ENCODE data around the gene HSPB6.

Gene HSPB6

DNA sequence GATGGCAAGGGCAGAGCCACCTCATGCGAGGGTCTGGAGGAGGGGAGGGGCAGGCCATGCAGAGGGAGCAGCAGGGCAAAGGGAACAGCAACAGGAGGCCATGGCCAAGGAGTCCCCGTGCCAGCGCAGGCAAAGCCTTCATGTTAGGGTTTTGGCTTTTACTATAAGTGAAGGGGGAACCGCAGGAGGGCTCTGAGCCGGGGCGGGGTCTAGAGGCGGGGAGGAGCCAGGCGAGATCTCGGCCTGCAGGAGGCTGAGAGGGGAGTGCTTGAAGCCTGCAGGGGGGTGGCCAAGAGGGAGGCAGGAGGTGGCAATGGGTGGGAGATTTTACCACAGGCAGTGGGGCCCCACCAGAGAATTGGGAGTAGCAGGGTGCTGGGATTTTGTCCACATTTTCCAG, 24.8 kb upstream of the HSPB6 start:
- TF ChIP-seq, protein P1, sequence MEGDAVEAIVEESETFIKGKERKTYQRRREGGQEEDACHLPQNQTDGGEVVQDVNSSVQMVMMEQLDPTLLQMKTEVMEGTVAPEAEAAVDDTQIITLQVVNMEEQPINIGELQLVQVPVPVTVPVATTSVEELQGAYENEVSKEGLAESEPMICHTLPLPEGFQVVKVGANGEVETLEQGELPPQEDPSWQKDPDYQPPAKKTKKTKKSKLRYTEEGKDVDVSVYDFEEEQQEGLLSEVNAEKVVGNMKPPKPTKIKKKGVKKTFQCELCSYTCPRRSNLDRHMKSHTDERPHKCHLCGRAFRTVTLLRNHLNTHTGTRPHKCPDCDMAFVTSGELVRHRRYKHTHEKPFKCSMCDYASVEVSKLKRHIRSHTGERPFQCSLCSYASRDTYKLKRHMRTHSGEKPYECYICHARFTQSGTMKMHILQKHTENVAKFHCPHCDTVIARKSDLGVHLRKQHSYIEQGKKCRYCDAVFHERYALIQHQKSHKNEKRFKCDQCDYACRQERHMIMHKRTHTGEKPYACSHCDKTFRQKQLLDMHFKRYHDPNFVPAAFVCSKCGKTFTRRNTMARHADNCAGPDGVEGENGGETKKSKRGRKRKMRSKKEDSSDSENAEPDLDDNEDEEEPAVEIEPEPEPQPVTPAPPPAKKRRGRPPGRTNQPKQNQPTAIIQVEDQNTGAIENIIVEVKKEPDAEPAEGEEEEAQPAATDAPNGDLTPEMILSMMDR (IDR thresholded peaks at IDR 0.05; ENCODE audit: insufficient read depth, low read length, missing control alignments) = no peak
- CTCF ChIA-PET = no interaction called here
- DNase-seq (ENCODE audit: low read depth, low spot score) = no peak
- no peak overlapping the region for H3K4me3 ChIP-seq (ENCODE audit: low read depth, low read length)
- POLR2A ChIA-PET = no interaction called here

DNA sequence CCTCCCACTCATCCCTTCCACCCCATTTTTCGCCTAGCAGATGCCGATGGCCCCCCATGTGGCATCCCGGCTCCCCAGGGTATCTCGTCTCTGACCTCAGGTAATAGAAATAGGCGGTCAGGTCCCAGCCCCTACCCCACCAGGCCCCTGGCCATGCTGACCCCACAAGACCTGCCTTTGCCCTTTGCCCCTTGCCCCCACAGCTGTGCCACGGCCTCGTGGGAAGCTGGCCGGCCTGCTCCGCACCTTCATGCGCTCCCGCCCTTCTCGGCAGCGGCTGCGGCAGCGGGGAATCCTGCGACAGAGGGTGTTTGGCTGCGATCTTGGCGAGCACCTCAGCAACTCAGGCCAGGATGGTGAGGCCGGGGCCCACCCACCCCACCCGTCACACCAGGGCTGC, 23.9 kb upstream of the HSPB6 start:
- ChIA-PET POLR2A (no interaction called here), CTCF (no interaction called here)
- TF ChIP-seq, protein P1 (IDR thresholded peaks at IDR 0.05; ENCODE audit: insufficient read depth, low read length, missing control alignments) = no peak
- no peak for DNase-seq (ENCODE audit: low read depth, low spot score)
- no peak overlapping the region for H3K4me3 ChIP-seq (ENCODE audit: low read depth, low read length)

DNA sequence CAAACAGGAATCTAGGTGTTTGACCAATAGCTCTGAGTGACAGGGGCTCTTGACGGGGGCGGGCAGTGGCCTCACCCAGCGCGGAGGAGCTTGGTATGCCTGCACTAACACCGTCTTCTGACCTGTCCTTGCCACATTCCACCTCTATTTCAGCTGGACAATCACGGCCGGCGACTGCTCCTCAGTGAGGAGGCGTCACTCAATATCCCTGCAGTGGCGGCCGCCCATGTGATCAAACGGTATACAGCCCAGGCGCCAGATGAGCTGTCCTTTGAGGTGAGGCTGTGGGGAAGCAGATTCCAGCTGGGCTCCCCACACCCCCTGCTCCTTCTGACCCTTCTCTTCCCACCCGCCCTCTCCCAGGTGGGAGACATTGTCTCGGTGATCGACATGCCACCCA, 23.2 kb upstream of the HSPB6 start:
- no peak for DNase-seq (ENCODE audit: low read depth, low spot score)
- ChIA-PET POLR2A (interaction anchor here (1.1 kb wide), 1 partner anchor 78 kb away, joined by 3 read pairs; no protein-coding TSS in a partner anchor), CTCF (no interaction called here)
- no peak overlapping the region for H3K4me3 ChIP-seq (ENCODE audit: low read depth, low read length)
- TF ChIP-seq, protein P1 (IDR thresholded peaks at IDR 0.05; ENCODE audit: insufficient read depth, low read length, missing control alignments) = no peak

DNA sequence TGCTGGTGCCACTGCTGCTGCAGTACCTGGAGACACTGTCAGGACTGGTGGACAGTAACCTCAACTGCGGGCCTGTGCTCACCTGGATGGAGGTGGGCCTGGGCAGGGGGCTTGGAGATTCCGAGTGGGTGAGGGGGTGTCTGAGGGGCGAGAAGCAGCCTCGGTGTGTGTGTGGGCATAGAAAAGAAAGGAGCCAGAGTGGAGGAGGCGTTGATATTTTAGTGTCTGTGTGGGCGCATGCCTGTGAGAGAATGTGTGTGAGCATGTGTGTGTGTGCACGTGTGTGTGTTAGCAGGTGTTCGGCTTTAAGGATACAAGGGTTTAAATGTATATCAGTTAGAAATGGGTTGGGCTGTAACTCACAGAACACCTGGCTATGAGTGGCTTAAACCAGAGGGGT, 22.2 kb upstream of the HSPB6 start:
- H3K4me3 ChIP-seq (ENCODE audit: low read depth, low read length) = no peak overlapping the region
- POLR2A ChIA-PET = interaction anchor here (0.7 to 1.1 kb wide), 2 partner anchors 18 to 77 kb away, joined by 3 to 4 read pairs; no protein-coding TSS in a partner anchor
- CTCF ChIA-PET = no interaction called here
- TF ChIP-seq, protein P1 (IDR thresholded peaks at IDR 0.05; ENCODE audit: insufficient read depth, low read length, missing control alignments) = no peak
- DNase-seq (ENCODE audit: low read depth, low spot score) = no peak

DNA sequence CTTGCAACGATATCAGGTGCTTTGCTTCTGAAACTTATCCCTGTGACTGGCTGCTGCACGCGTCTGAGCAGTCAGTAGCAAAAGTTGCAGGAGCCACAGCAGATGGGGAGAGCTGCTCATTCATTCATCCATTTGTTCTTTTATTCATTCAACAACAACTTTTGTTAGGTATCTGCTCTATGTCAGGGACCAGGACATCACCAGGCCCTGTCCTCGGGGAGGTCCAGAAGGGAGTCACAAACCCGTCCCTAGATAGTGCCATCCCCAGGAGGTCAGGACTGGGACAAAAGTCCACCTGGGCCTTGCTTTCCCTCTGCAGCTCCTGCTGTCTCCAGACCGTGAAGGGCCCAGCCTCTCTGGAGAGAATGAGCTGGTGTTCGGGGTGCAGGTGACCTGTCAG, 21.1 kb upstream of the HSPB6 start:
- CTCF ChIA-PET = no interaction called here
- TF ChIP-seq, protein P1 (IDR thresholded peaks at IDR 0.05; ENCODE audit: insufficient read depth, low read length, missing control alignments) = no peak
- DNase-seq (ENCODE audit: low read depth, low spot score) = no peak
- H3K4me3 ChIP-seq (ENCODE audit: low read depth, low read length) = no peak overlapping the region
- POLR2A ChIA-PET = no interaction called here

DNA sequence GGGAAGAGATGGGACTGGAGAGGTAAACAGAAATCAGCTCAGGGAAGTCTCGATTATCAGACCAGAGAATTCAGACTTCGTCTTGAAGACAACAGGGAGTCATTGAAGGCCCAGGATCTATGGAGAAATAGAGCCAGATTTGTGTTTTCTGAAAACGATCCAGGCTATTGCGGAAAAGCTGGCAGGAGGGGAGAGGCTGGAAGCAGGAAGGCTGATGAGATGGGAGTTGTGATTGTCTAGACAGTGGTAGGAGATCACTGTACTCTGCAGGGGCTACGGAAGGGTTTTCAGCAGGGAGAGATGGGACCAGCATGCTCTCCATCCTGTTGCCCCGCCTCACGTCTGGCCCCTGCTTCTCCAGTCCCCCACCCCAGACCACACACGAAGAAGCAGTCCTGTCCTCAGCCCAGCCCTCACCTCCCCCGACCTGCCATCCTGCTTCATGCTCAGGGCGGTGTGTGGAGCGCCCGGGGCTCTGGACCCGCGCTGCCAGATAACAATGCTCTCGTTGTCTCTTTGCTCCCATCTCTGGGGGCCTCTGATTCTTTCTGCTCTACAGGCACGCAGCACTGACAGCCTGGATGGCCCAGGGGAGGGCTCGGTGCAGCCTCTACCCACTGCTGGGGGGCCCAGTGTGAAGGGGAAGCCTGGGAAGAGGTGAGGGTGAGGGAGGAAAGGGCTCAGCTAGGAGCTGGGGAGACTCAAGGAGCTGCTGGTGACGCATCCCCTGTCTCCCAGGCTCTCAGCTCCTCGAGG, 20.4 kb upstream of the HSPB6 start:
- no peak overlapping the region; the same call in 1 of the 2 replicates for H3K4me3 ChIP-seq (ENCODE audit: low read depth, low read length)
- no peak for DNase-seq (ENCODE audit: low read depth, low spot score)
- POLR2A ChIA-PET = no interaction called here
- TF ChIP-seq, protein P1 (IDR thresholded peaks at IDR 0.05; ENCODE audit: insufficient read depth, low read length, missing control alignments) = no peak
- CTCF ChIA-PET = interaction anchor here (1.1 to 1.5 kb wide), 2 partner anchors 13 to 83 kb away, joined by 3 read pairs; no protein-coding TSS in a partner anchor

Data from AG04449 (cell line).